Duodenal mucosa (tissue), 2 donors: ENCODE results near the gene CC2D1A.

Experiments
- H3K27ac ChIP-seq: one replicate; pipeline ENCODE4 v1.7.0; 2013; ENCODE audit warnings: low read depth, low read length
- H3K27me3 ChIP-seq, 2 donors: one replicate each; pipeline ENCODE4 v1.7.0; 2013; ENCODE audit warnings: low read length in 2 of 2, control low read depth in 1 of 2; ENCODE audit not compliant: insufficient read depth in 2 of 2, control insufficient read depth in 1 of 2
- H3K36me3 ChIP-seq, 2 donors: one replicate each; pipeline ENCODE4 v1.7.0; 2013; ENCODE audit warnings: low read length in 2 of 2, control low read depth in 1 of 2; ENCODE audit not compliant: insufficient read depth in 2 of 2, control insufficient read depth in 1 of 2
- H3K4me1 ChIP-seq, 2 donors: one replicate each; pipeline ENCODE4 v1.7.0; 2013; ENCODE audit warnings: low read length in 2 of 2, control low read depth in 1 of 2; ENCODE audit not compliant: insufficient read depth in 2 of 2, control insufficient read depth in 1 of 2
- H3K4me3 ChIP-seq, 2 donors: one replicate each; pipeline ENCODE4 v1.7.0; 2013; ENCODE audit warnings: low read length in 2 of 2, low read depth in 1 of 2
- H3K9ac ChIP-seq, 2 donors: one replicate each; pipeline ENCODE4 v1.7.0; 2013; ENCODE audit warnings: low read length in 2 of 2, low read depth in 1 of 2
- H3K9me3 ChIP-seq, 2 donors: one replicate each; pipeline ENCODE4 v1.7.0; 2013; ENCODE audit warnings: low read length in 2 of 2, control low read depth in 1 of 2; ENCODE audit not compliant: control insufficient read depth in 1 of 2

The CC2D1A gene

DNA sequence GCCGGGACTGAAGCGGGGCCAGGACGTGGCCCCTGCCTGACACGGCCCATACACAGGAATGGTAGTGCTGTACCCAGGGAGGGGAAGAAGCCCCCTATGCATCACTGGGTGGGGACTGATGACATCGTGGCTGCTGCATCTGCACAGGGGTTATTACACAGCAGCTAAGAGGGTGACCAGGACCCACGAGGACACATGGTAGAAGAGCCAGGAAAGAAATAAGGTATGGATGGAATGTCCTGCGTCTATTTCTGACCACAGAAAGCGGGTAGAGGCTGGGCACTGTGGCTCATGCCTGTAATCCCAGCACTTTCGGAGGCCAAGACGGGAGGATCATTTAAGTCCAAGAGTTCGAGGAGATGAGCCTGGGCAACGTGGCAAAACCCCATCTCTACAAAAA lies 70.4 kb downstream of the CC2D1A start:
- H3K4me1 ChIP-seq = peaks cover 7 to 10% of the 10 kb centered on the region in 2 donors
- H3K4me3 ChIP-seq = no peak overlapping the region
- no peaks in the 10 kb centered on the region for H3K27me3 ChIP-seq
- H3K36me3 ChIP-seq = peaks cover 5 to 24% of the 10 kb centered on the region in 2 donors
- H3K27ac ChIP-seq = no peak overlapping the region
- no peak overlapping the region for H3K9ac ChIP-seq
- H3K9me3 ChIP-seq = no peaks in the 10 kb centered on the region

- Histone ChIP-seq H3K4me3 (no peak overlapping the region), H3K36me3 (peaks cover 7 to 23% of the 10 kb centered on the region in 2 donors), H3K9me3 (no peaks in the 10 kb centered on the region), H3K27ac (no peak overlapping the region), H3K9ac (no peak overlapping the region), H3K4me1 (peaks cover 7 to 12% of the 10 kb centered on the region in 2 donors), H3K27me3 (no peaks in the 10 kb centered on the region)
Measured at GRCh38 chr19:13977803-13978202, 71.8 kb downstream of the CC2D1A start.

GRCh38 chr19:13978351-13979243 lies 72.6 kb downstream of the CC2D1A start:
- Histone ChIP-seq H3K9ac (peak overlapping the region; percentile 18), H3K36me3 (peaks cover 9 to 22% of the 10 kb centered on the region in 2 donors), H3K4me1 (peaks cover 7 to 15% of the 10 kb centered on the region in 2 donors)

DNA sequence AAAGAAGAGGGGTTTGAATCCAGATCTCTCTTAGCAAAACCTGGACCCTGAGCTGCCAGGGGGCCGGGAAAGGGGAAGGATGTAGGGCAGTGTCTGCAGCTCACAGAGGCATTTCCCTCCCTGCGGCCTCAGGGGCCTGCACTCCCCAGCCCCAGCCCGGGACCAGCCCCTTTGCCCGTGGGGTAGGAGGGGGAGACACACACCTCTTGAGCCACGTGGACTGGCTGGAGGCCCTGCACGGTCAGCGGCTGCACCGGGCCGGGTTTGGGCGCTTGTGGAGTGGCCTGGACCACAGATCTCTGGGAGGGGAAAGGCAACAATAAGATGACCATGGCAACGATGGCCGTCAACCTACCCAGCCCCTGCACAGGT lies 73.2 kb downstream of the CC2D1A start:
- peaks cover 9 to 22% of the 10 kb centered on the region in 2 donors for H3K36me3 ChIP-seq
- peak overlapping the region; percentile 18 for H3K9ac ChIP-seq
- H3K27ac ChIP-seq = no peak overlapping the region

More at GRCh38 chr19:13978351-13979243, 72.6 kb downstream of the CC2D1A start:
- Histone ChIP-seq H3K27ac (no peak overlapping the region), H3K27me3 (no peaks in the 10 kb centered on the region), H3K4me3 (peak overlapping the region; percentile 22 to 48), H3K9me3 (no peaks in the 10 kb centered on the region)

GRCh38 chr19:13979686-13980085 lies 73.7 kb downstream of the CC2D1A start:
- Histone ChIP-seq H3K27ac (no peak overlapping the region), H3K9me3 (no peaks in the 10 kb centered on the region), H3K4me1 (peaks cover 7 to 15% of the 10 kb centered on the region in 2 donors), H3K27me3 (no peaks in the 10 kb centered on the region), H3K36me3 (peaks cover 9 to 24% of the 10 kb centered on the region in 2 donors), H3K4me3 (no peak overlapping the region), H3K9ac (peak overlapping the region in 1 of 2 donors; percentile 18)

More for the DNA sequence above, 73.2 kb downstream of the CC2D1A start:
- Histone ChIP-seq H3K27me3 (no peaks in the 10 kb centered on the region), H3K4me1 (peaks cover 7 to 15% of the 10 kb centered on the region in 2 donors), H3K4me3 (peak overlapping the region; percentile 22 to 43), H3K9me3 (no peaks in the 10 kb centered on the region)

DNA sequence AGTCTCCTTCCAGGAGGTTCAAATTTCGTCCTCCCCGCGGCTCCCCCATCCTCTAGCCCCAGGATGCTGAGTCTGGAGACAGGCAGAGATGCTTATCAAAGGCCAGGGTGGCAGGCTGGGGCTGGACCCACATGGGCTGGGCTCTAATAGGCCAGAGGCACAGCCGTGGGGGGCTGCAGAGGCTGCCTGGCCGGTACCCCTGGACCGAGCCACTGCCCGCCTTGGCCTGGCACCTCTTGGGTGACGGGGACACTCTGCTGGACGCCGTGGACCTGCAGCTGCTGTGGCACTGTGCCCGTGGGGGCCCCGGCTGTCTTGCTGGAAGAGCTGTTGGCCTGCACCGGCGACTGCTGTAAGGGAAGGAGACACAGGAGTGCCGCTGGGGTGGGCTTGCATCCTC lies 74.3 kb downstream of the CC2D1A start:
- H3K27me3 ChIP-seq = no peaks in the 10 kb centered on the region
- H3K9ac ChIP-seq = no peak overlapping the region
- no peak overlapping the region for H3K4me3 ChIP-seq
- H3K36me3 ChIP-seq = peaks cover 9 to 24% of the 10 kb centered on the region in 2 donors
- H3K27ac ChIP-seq = no peak overlapping the region
- no peaks in the 10 kb centered on the region for H3K9me3 ChIP-seq
- peaks cover 7 to 15% of the 10 kb centered on the region in 2 donors for H3K4me1 ChIP-seq
